ENCODE results near the gene ADARB1.
A peak's percentile ranks its signal among the peaks of the same experiment; 100 is the strongest.

The ADARB1 gene

GRCh38 chr21:45147473-45148315 lies 73.3 kb downstream of the ADARB1 start:
- H3K9me3 ChIP-seq (ENCODE audit: control insufficient read depth, low read length), result no peaks in the 10 kb centered on the region
- no peak for DNase-seq
- H3K36me3 ChIP-seq (ENCODE audit: control insufficient read depth, insufficient read depth, low read length), result peaks cover 10% of the 10 kb centered on the region
- no peak overlapping the region for H3K4me3 ChIP-seq (ENCODE audit: insufficient read depth, low read depth, low read length, poor library complexity, severe bottlenecking)
- no peaks in the 10 kb centered on the region for H3K27me3 ChIP-seq (replicated peaks; ENCODE audit: control insufficient read depth, insufficient read depth, low read length, poor library complexity, severe bottlenecking)
- H3K27ac ChIP-seq (ENCODE audit: insufficient read depth, low read length, poor library complexity, severe bottlenecking), result no peak overlapping the region
- peaks cover 11% of the 10 kb centered on the region for H3K4me1 ChIP-seq (ENCODE audit: control insufficient read depth, insufficient read depth, low read length, poor library complexity, severe bottlenecking)

DNA sequence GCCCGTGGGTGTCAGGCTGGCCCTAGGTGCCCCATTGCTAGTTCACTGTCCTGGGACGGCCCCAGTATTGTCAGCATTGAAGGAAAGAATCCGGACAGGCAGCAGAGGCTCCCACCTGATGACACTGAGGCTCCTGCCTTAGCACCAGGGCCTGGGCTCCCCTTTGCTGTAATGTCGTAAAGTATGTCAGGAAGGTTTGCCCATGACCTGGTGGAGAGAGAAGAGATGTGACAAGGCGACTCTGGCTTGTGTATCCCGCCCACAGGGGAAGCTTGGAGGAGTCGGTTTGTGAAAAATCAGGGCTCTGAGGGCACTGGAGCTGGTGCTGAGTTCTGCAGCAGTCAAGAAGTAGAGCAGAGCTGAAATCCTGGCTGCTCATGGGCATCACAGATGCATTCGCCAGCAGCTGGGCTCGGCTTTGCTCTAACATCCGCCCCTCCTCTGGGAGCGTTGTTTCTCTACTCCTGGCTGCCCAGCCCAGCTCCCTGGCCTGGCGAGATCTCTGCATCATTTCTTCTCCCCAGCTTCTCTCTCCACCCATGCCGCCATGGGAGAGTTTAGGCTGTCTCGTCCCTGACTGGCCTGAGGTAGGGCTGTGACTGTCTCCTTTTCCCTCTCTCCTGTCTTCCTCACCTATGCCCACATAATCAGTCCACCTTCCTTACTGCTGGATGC lies 74.1 kb downstream of the ADARB1 start:
- Histone ChIP-seq H3K27me3 (replicated peaks; ENCODE audit: control insufficient read depth, insufficient read depth, low read length, poor library complexity, severe bottlenecking) (no peaks in the 10 kb centered on the region), H3K9me3 (ENCODE audit: control insufficient read depth, low read length) (no peaks in the 10 kb centered on the region), H3K27ac (ENCODE audit: insufficient read depth, low read length, poor library complexity, severe bottlenecking) (no peak overlapping the region), H3K4me3 (ENCODE audit: insufficient read depth, low read depth, low read length, poor library complexity, severe bottlenecking) (no peak overlapping the region), H3K36me3 (ENCODE audit: control insufficient read depth, insufficient read depth, low read length) (peaks cover 4% of the 10 kb centered on the region), H3K4me1 (ENCODE audit: control insufficient read depth, insufficient read depth, low read length, poor library complexity, severe bottlenecking) (peaks cover 17% of the 10 kb centered on the region)
- DNase-seq, result no peak

- peaks cover 23% of the 10 kb centered on the region for H3K4me1 ChIP-seq (ENCODE audit: control insufficient read depth, insufficient read depth, low read length, poor library complexity, severe bottlenecking)
Measured at GRCh38 chr21:45149021-45149420, 74.6 kb downstream of the ADARB1 start.

DNA sequence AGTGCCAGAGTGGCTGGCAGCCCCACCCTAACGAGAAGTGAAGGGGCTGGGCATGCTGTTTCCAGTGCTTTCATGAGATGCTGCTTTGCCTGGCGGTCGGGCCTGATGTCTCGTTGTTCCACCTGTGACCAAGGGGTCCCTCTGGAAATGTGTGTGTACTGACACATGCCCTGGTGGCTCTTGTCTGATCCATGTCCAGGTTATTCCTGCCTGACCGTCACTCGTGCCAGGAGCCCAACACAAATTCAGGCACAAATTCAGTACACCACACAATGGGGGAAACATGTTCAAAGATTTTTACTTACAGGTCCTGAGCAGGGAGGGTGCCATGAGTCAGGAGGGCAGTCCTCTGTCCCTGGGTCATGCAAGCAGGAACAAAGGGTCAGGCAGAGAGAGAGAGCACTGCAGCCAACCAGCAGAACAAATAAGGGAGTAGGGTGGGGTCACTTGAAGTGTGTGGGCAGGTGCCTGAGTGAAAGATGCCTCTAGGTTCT lies 76.3 kb downstream of the ADARB1 start:
- no peaks in the 10 kb centered on the region for H3K36me3 ChIP-seq (ENCODE audit: control insufficient read depth, insufficient read depth, low read length)
- H3K4me3 ChIP-seq (ENCODE audit: insufficient read depth, low read depth, low read length, poor library complexity, severe bottlenecking), result no peak overlapping the region
- peaks cover 37% of the 10 kb centered on the region for H3K4me1 ChIP-seq (ENCODE audit: control insufficient read depth, insufficient read depth, low read length, poor library complexity, severe bottlenecking)
- no peak overlapping the region for H3K27ac ChIP-seq (ENCODE audit: insufficient read depth, low read length, poor library complexity, severe bottlenecking)
- H3K9me3 ChIP-seq (ENCODE audit: control insufficient read depth, low read length), result no peaks in the 10 kb centered on the region
- H3K27me3 ChIP-seq (replicated peaks; ENCODE audit: control insufficient read depth, insufficient read depth, low read length, poor library complexity, severe bottlenecking), result no peaks in the 10 kb centered on the region
- DNase-seq, result no peak

More at GRCh38 chr21:45149021-45149420, 74.6 kb downstream of the ADARB1 start:
- Histone ChIP-seq H3K27me3 (replicated peaks; ENCODE audit: control insufficient read depth, insufficient read depth, low read length, poor library complexity, severe bottlenecking) (no peaks in the 10 kb centered on the region), H3K9me3 (ENCODE audit: control insufficient read depth, low read length) (no peaks in the 10 kb centered on the region), H3K4me3 (ENCODE audit: insufficient read depth, low read depth, low read length, poor library complexity, severe bottlenecking) (no peak overlapping the region), H3K27ac (ENCODE audit: insufficient read depth, low read length, poor library complexity, severe bottlenecking) (no peak overlapping the region), H3K36me3 (ENCODE audit: control insufficient read depth, insufficient read depth, low read length) (no peaks in the 10 kb centered on the region)
- DNase-seq, result no peak

GRCh38 chr21:45151445-45152160 lies 77.2 kb downstream of the ADARB1 start:
- Histone ChIP-seq H3K36me3 (ENCODE audit: control insufficient read depth, insufficient read depth, low read length) (no peaks in the 10 kb centered on the region), H3K27ac (ENCODE audit: insufficient read depth, low read length, poor library complexity, severe bottlenecking) (no peak overlapping the region), H3K4me3 (ENCODE audit: insufficient read depth, low read depth, low read length, poor library complexity, severe bottlenecking) (no peak overlapping the region), H3K9me3 (ENCODE audit: control insufficient read depth, low read length) (no peaks in the 10 kb centered on the region), H3K4me1 (ENCODE audit: control insufficient read depth, insufficient read depth, low read length, poor library complexity, severe bottlenecking) (peaks cover 37% of the 10 kb centered on the region), H3K27me3 (replicated peaks; ENCODE audit: control insufficient read depth, insufficient read depth, low read length, poor library complexity, severe bottlenecking) (no peaks in the 10 kb centered on the region)
- no peak for DNase-seq

GRCh38 chr21:45152265-45152746 lies 77.9 kb downstream of the ADARB1 start:
- peak overlapping the region; percentile 13 for H3K4me3 ChIP-seq (ENCODE audit: insufficient read depth, low read depth, low read length, poor library complexity, severe bottlenecking)

DNA sequence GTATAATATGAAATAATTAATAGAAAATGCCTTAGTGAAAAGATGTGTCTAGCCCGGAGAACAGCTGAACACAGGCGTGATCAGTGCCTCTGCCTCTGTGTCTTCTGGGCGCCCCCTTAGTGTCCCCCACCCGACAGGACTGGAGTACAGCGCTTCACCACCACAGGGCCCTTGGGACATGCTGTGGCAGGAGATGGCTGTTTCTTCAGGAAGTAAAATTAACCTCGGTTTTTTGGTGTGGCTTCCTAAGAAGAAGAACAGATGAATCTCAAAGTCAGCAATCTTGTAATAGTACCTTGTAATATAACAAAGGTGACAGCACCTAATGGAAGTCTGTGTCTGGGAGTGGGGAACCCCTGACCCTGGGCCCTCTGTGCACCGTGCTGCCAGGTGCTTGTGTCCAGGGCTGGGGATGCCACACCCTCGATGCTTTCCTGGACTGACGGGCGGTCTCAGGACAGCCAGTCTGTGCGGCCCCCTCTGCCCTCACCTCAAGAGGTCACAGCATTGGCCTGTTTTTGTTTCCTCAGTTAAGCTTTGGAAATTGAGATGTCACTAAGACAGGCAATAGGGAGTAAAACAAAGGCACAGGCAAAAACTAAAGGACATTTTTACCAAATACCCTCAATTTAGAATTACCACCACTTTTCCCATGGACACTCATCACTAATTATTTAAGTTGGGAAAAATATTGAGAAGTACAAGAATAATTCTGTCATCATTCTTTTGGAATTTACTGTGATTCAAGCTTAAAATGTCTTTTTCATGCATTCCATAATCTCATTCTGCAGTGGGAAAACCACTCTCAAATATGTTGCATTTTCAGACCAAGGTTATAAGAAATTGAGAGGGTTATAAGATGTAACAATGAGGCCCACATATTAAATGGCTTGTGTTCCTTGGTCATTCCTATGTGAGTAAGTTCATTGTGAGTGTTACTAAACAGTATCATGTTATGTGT lies 79.3 kb downstream of the ADARB1 start:
- no peak overlapping the region for H3K27ac ChIP-seq (ENCODE audit: insufficient read depth, low read length, poor library complexity, severe bottlenecking)
- no peaks in the 10 kb centered on the region for H3K9me3 ChIP-seq (ENCODE audit: control insufficient read depth, low read length)
- no peak overlapping the region for H3K4me3 ChIP-seq (ENCODE audit: insufficient read depth, low read depth, low read length, poor library complexity, severe bottlenecking)
- no peaks in the 10 kb centered on the region for H3K36me3 ChIP-seq (ENCODE audit: control insufficient read depth, insufficient read depth, low read length)
- peaks cover 37% of the 10 kb centered on the region for H3K4me1 ChIP-seq (ENCODE audit: control insufficient read depth, insufficient read depth, low read length, poor library complexity, severe bottlenecking)
- DNase-seq, result no peak
- no peaks in the 10 kb centered on the region for H3K27me3 ChIP-seq (replicated peaks; ENCODE audit: control insufficient read depth, insufficient read depth, low read length, poor library complexity, severe bottlenecking)

More at GRCh38 chr21:45152265-45152746, 77.9 kb downstream of the ADARB1 start:
- no peaks in the 10 kb centered on the region for H3K27me3 ChIP-seq (replicated peaks; ENCODE audit: control insufficient read depth, insufficient read depth, low read length, poor library complexity, severe bottlenecking)
- DNase-seq, result peak in 2 of 3 donors; percentile 26 to 37
- no peaks in the 10 kb centered on the region for H3K36me3 ChIP-seq (ENCODE audit: control insufficient read depth, insufficient read depth, low read length)
- H3K9me3 ChIP-seq (ENCODE audit: control insufficient read depth, low read length), result no peaks in the 10 kb centered on the region
- H3K27ac ChIP-seq (ENCODE audit: insufficient read depth, low read length, poor library complexity, severe bottlenecking), result peak overlapping the region; percentile 14
- H3K4me1 ChIP-seq (ENCODE audit: control insufficient read depth, insufficient read depth, low read length, poor library complexity, severe bottlenecking), result peaks cover 37% of the 10 kb centered on the region

GRCh38 chr21:45154511-45155508 lies 80.4 kb downstream of the ADARB1 start:
- Histone ChIP-seq H3K27ac (ENCODE audit: insufficient read depth, low read length, poor library complexity, severe bottlenecking) (no peak overlapping the region), H3K4me1 (ENCODE audit: control insufficient read depth, insufficient read depth, low read length, poor library complexity, severe bottlenecking) (peaks cover 37% of the 10 kb centered on the region)
- peak in 2 of 3 donors; percentile 15 to 18 for DNase-seq

More at GRCh38 chr21:45154511-45155508, 80.4 kb downstream of the ADARB1 start:
- Histone ChIP-seq H3K9me3 (ENCODE audit: control insufficient read depth, low read length) (no peaks in the 10 kb centered on the region), H3K36me3 (ENCODE audit: control insufficient read depth, insufficient read depth, low read length) (no peaks in the 10 kb centered on the region), H3K27me3 (replicated peaks; ENCODE audit: control insufficient read depth, insufficient read depth, low read length, poor library complexity, severe bottlenecking) (no peaks in the 10 kb centered on the region), H3K4me3 (ENCODE audit: insufficient read depth, low read depth, low read length, poor library complexity, severe bottlenecking) (no peak overlapping the region)
